ENCODE measurements around the gene PTPRM.

- TF ChIP-seq EZH2 (IDR thresholded peaks at IDR 0.05; ENCODE audit: borderline replicate concordance, low read depth, low read length, severe bottlenecking) (no peak), CTCF (IDR thresholded peaks at IDR 0.05; ENCODE audit: extremely low read depth in 1 of 2, insufficient read depth in 1 of 2, low read depth in 1 of 2, low read length in 2 of 2) (no peak), FOS (IDR thresholded peaks at IDR 0.05; ENCODE audit: borderline replicate concordance, insufficient read depth, low read length) (no peak), MYC (IDR thresholded peaks at IDR 0.05; ENCODE audit: low read depth, low read length) (no peak), POLR2AphosphoS5 (IDR thresholded peaks at IDR 0.05; ENCODE audit: insufficient read depth, low read depth, low read length) (no peak), POLR2A (IDR thresholded peaks at IDR 0.05; ENCODE audit: low read depth, low read length) (no peak), MAX (IDR thresholded peaks at IDR 0.05; ENCODE audit: insufficient read depth, insufficient read length) (no peak), GATA2 (IDR thresholded peaks at IDR 0.05; ENCODE audit: insufficient read depth, insufficient read length, low read depth, low read length) (no peak), JUN (IDR thresholded peaks at IDR 0.05; ENCODE audit: borderline replicate concordance, insufficient read depth, insufficient read length, low read depth) (no peak)
These were observed 187.1 kb downstream of the PTPRM start for GRCh38 chr18:7754258-7754657.

Measured in endothelial cell of umbilical vein (primary cell).